Liver (tissue), 3 donors: ENCODE results near the gene ITPK1.

Experiments
- ATF3 ChIP-seq: IDR thresholded peaks from 2 replicates; pipeline ENCODE4 v1.6.1; 2016; ENCODE audit warnings: antibody characterized with exemption
- EGR1 ChIP-seq, 2 donors: IDR thresholded peaks; 2 replicates each; pipeline ENCODE4 v1.6.1; 2016 to 2018; ENCODE audit warnings: antibody characterized with exemption in 2 of 2, low read depth in 2 of 2
- FOXA1 ChIP-seq: IDR thresholded peaks from 2 replicates; pipeline ENCODE4 v1.6.1; 2016; ENCODE audit warnings: antibody characterized with exemption
- NR2F2 ChIP-seq: IDR thresholded peaks from 2 replicates; pipeline ENCODE4 v1.6.1; 2016; ENCODE audit warnings: antibody characterized with exemption
- RAD21 ChIP-seq, 2 donors: IDR thresholded peaks; 2 replicates each; pipeline ENCODE4 v1.6.1; 2016; ENCODE audit warnings: antibody characterized with exemption in 2 of 2, mild to moderate bottlenecking in 2 of 2
- REST ChIP-seq: IDR thresholded peaks from 2 replicates; pipeline ENCODE4 v1.6.1; 2016; ENCODE audit warnings: antibody characterized with exemption, mild to moderate bottlenecking
- TAF1 ChIP-seq: conservative IDR thresholded peaks from 2 replicates; pipeline ENCODE4 v1.6.1; 2016; ENCODE audit warnings: antibody characterized with exemption, mild to moderate bottlenecking
- YY1 ChIP-seq: IDR thresholded peaks from 2 replicates; pipeline ENCODE4 v1.6.1; 2016; ENCODE audit warnings: antibody characterized with exemption, mild to moderate bottlenecking
- TF ChIP-seq, protein P1 (sequence below): fragments of 150-350 bp; IDR thresholded peaks from 2 replicates; pipeline ENCODE4 v1.5.1; 2017; ENCODE audit warnings: improper control_type of control experiment, low read depth, low read length; ENCODE audit not compliant: missing input control
- donor health status: healthy.
- donor health status: healthy.

- TF ChIP-seq, protein P1, sequence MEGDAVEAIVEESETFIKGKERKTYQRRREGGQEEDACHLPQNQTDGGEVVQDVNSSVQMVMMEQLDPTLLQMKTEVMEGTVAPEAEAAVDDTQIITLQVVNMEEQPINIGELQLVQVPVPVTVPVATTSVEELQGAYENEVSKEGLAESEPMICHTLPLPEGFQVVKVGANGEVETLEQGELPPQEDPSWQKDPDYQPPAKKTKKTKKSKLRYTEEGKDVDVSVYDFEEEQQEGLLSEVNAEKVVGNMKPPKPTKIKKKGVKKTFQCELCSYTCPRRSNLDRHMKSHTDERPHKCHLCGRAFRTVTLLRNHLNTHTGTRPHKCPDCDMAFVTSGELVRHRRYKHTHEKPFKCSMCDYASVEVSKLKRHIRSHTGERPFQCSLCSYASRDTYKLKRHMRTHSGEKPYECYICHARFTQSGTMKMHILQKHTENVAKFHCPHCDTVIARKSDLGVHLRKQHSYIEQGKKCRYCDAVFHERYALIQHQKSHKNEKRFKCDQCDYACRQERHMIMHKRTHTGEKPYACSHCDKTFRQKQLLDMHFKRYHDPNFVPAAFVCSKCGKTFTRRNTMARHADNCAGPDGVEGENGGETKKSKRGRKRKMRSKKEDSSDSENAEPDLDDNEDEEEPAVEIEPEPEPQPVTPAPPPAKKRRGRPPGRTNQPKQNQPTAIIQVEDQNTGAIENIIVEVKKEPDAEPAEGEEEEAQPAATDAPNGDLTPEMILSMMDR, result no peak
- TF ChIP-seq YY1 (no peak), TAF1 (no peak), REST (no peak), EGR1 (IDR thresholded peaks at IDR 0.05; ENCODE audit: low read depth in 2 of 2) (peak in 1 of 2 donors; percentile 18), RAD21 (IDR thresholded peaks at IDR 0.05) (peak; percentile 21 to 46), NR2F2 (peak; percentile 50), ATF3 (peak; percentile 19), FOXA1 (no peak)
Observed at GRCh38 chr14:93142854-93143652, 27.3 kb upstream of the ITPK1 start.
